ENCODE data around the gene RAD51B.
"Not testable (repeated sequence)": the region's sequence is repeated elsewhere in the genome, so short reads cannot be mapped to it uniquely, and the experiment has no call there.

RAD51B gene

GRCh38 chr14:68042586-68043210 lies 223.1 kb downstream of the RAD51B start:
- H3K4me1 Mint-ChIP-seq (ENCODE audit: low read depth) = no peaks in the 10 kb centered on the region
- no peaks in the 10 kb centered on the region for H3K36me3 Mint-ChIP-seq (ENCODE audit: low read depth)
- peaks cover under 1% of the 10 kb centered on the region for H3K9me3 Mint-ChIP-seq
- no peaks in the 10 kb centered on the region for H3K27me3 Mint-ChIP-seq
- no peak overlapping the region for H3K4me3 Mint-ChIP-seq
- H3K27ac Mint-ChIP-seq = no peak overlapping the region

GRCh38 chr14:68043752-68044151 lies 224.2 kb downstream of the RAD51B start:
- H3K4me1 Mint-ChIP-seq (ENCODE audit: low read depth) = no peaks in the 10 kb centered on the region
- H3K36me3 Mint-ChIP-seq (ENCODE audit: low read depth) = no peaks in the 10 kb centered on the region
- no peaks in the 10 kb centered on the region for H3K27me3 Mint-ChIP-seq
- peaks cover 6% of the 10 kb centered on the region for H3K9me3 Mint-ChIP-seq
- no peak overlapping the region for H3K27ac Mint-ChIP-seq
- H3K4me3 Mint-ChIP-seq = no peak overlapping the region

DNA sequence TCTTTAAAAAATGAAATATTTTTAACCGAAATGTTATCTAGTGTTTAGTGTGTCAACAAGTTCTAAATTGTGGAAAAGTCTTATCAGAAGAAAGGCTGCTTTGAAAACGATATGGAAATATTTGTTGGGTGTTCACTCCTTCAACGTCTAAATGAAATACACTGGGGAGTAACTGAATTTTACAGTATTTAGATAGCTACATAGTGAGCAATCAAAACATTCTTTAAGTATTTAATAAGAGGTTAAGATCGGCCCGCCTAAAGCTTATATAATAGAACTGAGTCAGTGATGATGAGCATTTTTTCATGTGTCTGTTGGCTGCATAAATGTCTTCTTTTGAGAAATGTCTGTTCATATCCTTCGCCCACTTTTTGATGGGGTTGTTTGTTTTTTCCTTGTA lies 228.3 kb downstream of the RAD51B start:
- peaks cover 6% of the 10 kb centered on the region for H3K36me3 Mint-ChIP-seq (ENCODE audit: low read depth)
- no peak overlapping the region for H3K4me3 Mint-ChIP-seq
- H3K27me3 Mint-ChIP-seq = no peaks in the 10 kb centered on the region
- peaks cover 6% of the 10 kb centered on the region for H3K9me3 Mint-ChIP-seq
- H3K27ac Mint-ChIP-seq = no peak overlapping the region
- no peaks in the 10 kb centered on the region for H3K4me1 Mint-ChIP-seq (ENCODE audit: low read depth)

- H3K36me3 Mint-ChIP-seq (ENCODE audit: low read depth); H3K27me3 Mint-ChIP-seq; H3K4me1 Mint-ChIP-seq (ENCODE audit: low read depth); H3K4me3 Mint-ChIP-seq; H3K9me3 Mint-ChIP-seq; H3K27ac Mint-ChIP-seq: not testable (repeated sequence)
Measured at GRCh38 chr14:68048815-68049214, 229.2 kb downstream of the RAD51B start.

DNA sequence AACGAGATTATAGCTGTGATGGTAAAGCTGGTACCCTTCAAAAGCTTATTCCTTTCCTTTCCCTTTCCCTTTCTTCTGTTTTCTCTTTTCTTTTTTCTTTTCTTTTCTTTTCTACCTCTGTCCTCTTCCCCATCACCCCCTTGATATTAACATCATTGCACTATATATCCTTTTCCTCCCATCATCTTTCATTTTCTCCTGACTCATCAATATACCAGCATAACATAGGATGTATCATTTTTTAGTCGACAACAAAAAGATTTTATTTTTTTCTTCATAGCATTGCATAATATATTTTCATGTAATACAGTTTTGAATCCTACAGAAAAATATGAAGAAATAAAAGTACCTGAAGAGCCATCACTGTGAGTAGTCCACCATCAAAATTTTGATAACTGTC lies 230.6 kb downstream of the RAD51B start:
- Mint-ChIP-seq H3K36me3 (ENCODE audit: low read depth) (peaks cover 6% of the 10 kb centered on the region), H3K9me3 (peaks cover 6% of the 10 kb centered on the region), H3K4me1 (ENCODE audit: low read depth) (no peaks in the 10 kb centered on the region), H3K4me3 (no peak overlapping the region), H3K27ac (no peak overlapping the region), H3K27me3 (no peaks in the 10 kb centered on the region)

DNA sequence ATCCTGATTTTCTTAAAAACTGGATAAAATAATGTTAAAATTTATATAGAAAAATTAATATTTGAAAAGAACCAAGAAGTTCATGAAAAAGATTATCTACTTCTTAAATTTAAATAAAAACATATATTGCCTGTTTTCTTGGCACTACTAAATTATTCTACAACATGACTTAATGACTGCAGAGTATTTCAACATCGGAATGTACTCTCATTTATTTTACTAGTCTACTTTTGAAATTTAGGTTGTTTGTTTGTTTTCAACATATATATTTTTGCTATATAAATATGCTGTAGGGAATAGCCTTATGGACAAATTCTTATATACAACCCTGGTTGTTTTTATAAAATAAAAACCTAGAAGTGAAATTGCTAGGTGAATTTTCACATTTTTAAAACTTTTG lies 231.6 kb downstream of the RAD51B start:
- Mint-ChIP-seq H3K4me3 (no peak overlapping the region), H3K36me3 (ENCODE audit: low read depth) (peaks cover 6% of the 10 kb centered on the region), H3K9me3 (peaks cover 6% of the 10 kb centered on the region), H3K4me1 (ENCODE audit: low read depth) (no peaks in the 10 kb centered on the region), H3K27ac (no peak overlapping the region), H3K27me3 (no peaks in the 10 kb centered on the region)

- H3K4me1 Mint-ChIP-seq (ENCODE audit: low read depth) = no peaks in the 10 kb centered on the region
- no peaks in the 10 kb centered on the region for H3K27me3 Mint-ChIP-seq
- H3K9me3 Mint-ChIP-seq = peaks cover 18% of the 10 kb centered on the region
- H3K36me3 Mint-ChIP-seq (ENCODE audit: low read depth) = peaks cover 17% of the 10 kb centered on the region
- H3K27ac Mint-ChIP-seq = no peak overlapping the region
- H3K4me3 Mint-ChIP-seq = no peak overlapping the region
Measured at GRCh38 chr14:68060198-68060597, 240.6 kb downstream of the RAD51B start.

DNA sequence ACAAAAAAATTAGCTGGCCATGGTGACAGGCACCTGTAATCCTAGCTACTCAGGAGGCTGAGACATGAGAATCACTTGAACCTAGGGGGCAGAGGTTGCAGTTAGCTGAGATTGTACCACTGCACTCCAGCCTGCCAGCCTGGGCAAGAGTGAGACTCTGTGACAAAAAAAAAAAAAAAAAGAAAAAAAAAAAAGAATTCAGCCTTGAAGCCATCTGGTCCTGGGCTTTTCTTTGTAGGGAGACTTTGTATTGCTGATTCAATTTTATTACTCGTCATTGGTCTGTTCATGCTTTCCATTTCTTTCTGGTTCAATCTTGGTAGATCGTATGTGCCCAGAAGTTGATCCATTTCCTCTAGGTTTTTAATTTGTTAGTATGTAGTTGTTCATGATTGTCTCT lies 243.1 kb downstream of the RAD51B start:
- Mint-ChIP-seq H3K27ac (no peak overlapping the region), H3K4me3 (no peak overlapping the region), H3K36me3 (ENCODE audit: low read depth) (peaks cover 17% of the 10 kb centered on the region), H3K9me3 (peaks cover 18% of the 10 kb centered on the region), H3K27me3 (no peaks in the 10 kb centered on the region), H3K4me1 (ENCODE audit: low read depth) (no peaks in the 10 kb centered on the region)

GRCh38 chr14:68065322-68065721 lies 245.7 kb downstream of the RAD51B start:
- H3K4me3 Mint-ChIP-seq = no peak overlapping the region
- peaks cover 40% of the 10 kb centered on the region for H3K36me3 Mint-ChIP-seq (ENCODE audit: low read depth)
- H3K9me3 Mint-ChIP-seq = peaks cover 26% of the 10 kb centered on the region
- H3K4me1 Mint-ChIP-seq (ENCODE audit: low read depth) = no peaks in the 10 kb centered on the region
- no peaks in the 10 kb centered on the region for H3K27me3 Mint-ChIP-seq
- no peak overlapping the region for H3K27ac Mint-ChIP-seq

DNA sequence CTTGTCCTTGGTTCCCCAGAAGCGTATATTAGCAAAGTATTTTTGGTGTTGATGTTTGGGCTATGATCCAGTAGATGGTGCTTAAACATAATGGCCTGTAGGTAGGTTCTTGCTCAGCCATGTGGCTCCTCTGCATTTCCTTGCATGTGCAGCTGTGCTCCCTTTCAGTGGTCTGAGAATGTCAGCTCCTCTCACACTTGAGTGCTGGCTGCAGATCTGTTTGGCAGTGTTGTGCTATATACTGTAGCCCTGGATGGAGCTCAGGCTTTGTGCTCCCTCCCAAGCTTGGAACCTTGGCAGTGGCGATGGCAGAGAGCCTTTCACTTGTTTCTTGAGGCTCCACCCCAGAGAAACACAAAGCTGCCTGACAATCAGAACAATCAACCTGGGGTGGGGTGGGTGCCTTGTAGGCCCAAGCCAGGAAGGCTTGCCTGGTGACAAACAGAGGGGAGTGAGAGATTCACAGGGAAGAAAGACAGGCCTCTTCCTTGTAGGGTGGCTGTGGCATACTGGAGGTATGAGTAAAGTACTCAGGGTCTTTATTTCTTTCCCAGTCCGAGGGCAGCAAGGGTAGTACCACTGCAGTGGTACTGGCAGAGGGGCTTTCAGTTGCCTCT lies 255.3 kb downstream of the RAD51B start:
- no peaks in the 10 kb centered on the region for H3K27me3 Mint-ChIP-seq
- H3K4me1 Mint-ChIP-seq (ENCODE audit: low read depth) = no peaks in the 10 kb centered on the region
- H3K36me3 Mint-ChIP-seq (ENCODE audit: low read depth) = peaks cover 33% of the 10 kb centered on the region
- H3K9me3 Mint-ChIP-seq = peaks cover 25% of the 10 kb centered on the region
- no peak overlapping the region for H3K27ac Mint-ChIP-seq
- no peak overlapping the region for H3K4me3 Mint-ChIP-seq

- Mint-ChIP-seq H3K9me3 (peaks cover 25% of the 10 kb centered on the region), H3K27ac (no peak overlapping the region), H3K36me3 (ENCODE audit: low read depth) (peaks cover 26% of the 10 kb centered on the region), H3K4me3 (no peak overlapping the region), H3K27me3 (no peaks in the 10 kb centered on the region), H3K4me1 (ENCODE audit: low read depth) (peaks cover 3% of the 10 kb centered on the region)
Measured at GRCh38 chr14:68075382-68076029, 255.9 kb downstream of the RAD51B start.

- peaks cover 20% of the 10 kb centered on the region for H3K9me3 Mint-ChIP-seq
- no peak overlapping the region for H3K4me3 Mint-ChIP-seq
- no peaks in the 10 kb centered on the region for H3K27me3 Mint-ChIP-seq
- peaks cover 3% of the 10 kb centered on the region for H3K4me1 Mint-ChIP-seq (ENCODE audit: low read depth)
- peaks cover 23% of the 10 kb centered on the region for H3K36me3 Mint-ChIP-seq (ENCODE audit: low read depth)
- no peak overlapping the region for H3K27ac Mint-ChIP-seq
Measured at GRCh38 chr14:68076451-68076850, 256.9 kb downstream of the RAD51B start.

- Mint-ChIP-seq H3K27me3 (no peaks in the 10 kb centered on the region), H3K27ac (no peak overlapping the region), H3K4me3 (no peak overlapping the region), H3K36me3 (ENCODE audit: low read depth) (no peaks in the 10 kb centered on the region), H3K9me3 (no peaks in the 10 kb centered on the region), H3K4me1 (ENCODE audit: low read depth) (peaks cover 3% of the 10 kb centered on the region)
Measured at GRCh38 chr14:68079941-68080697, 260.5 kb downstream of the RAD51B start.

GRCh38 chr14:68081489-68081888 lies 261.9 kb downstream of the RAD51B start:
- no peak overlapping the region for H3K4me3 Mint-ChIP-seq
- H3K4me1 Mint-ChIP-seq (ENCODE audit: low read depth) = peaks cover 8% of the 10 kb centered on the region
- H3K36me3 Mint-ChIP-seq (ENCODE audit: low read depth) = no peaks in the 10 kb centered on the region
- no peaks in the 10 kb centered on the region for H3K27me3 Mint-ChIP-seq
- no peaks in the 10 kb centered on the region for H3K9me3 Mint-ChIP-seq
- H3K27ac Mint-ChIP-seq = no peak overlapping the region

DNA sequence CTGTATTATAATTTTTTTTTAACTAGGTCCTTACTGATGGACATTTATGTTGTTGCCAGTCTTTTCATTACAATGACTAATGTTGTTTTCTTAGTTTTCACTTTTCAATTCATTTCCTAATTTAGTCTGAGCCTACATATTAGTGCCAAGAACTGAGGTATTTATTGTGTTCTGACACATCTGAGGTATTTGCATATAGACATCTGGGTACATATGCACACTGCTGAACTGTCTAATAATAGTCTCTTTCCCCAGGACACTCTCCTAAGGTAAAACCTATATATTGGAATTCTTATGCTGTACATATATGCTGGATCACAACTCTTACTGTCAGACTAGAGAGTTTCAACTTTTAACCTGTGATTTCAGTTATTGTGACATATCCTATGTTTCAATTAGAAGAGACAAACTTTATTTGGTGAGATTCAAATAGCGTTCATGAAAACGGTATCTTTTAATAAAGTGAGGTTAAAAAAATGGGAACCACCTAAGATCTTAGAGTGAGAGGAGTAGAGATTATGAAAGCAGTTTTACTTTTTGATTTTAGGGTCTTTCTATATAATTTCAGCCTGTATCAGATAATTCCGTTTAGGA lies 263.2 kb downstream of the RAD51B start:
- no peak overlapping the region for H3K4me3 Mint-ChIP-seq
- no peaks in the 10 kb centered on the region for H3K36me3 Mint-ChIP-seq (ENCODE audit: low read depth)
- H3K4me1 Mint-ChIP-seq (ENCODE audit: low read depth) = peaks cover 8% of the 10 kb centered on the region
- no peak overlapping the region for H3K27ac Mint-ChIP-seq
- no peaks in the 10 kb centered on the region for H3K9me3 Mint-ChIP-seq
- H3K27me3 Mint-ChIP-seq = no peaks in the 10 kb centered on the region

Data from stimulated activated naive CD8-positive, alpha-beta T cell treated with anti-CD3 and anti-CD28 coated beads, Interleukin-15, Interleukin-2, amounts not matched to agents 100 ng/mL and 50 ng/mL, for 24 hours (primary cell).